GM21529 (cell line): ENCODE data around the gene ST3GAL3.

Experiments used
- ATAC-seq: cut with Tn5 transposase; IDR thresholded peaks from one replicate; pipeline ENCODE4 v1.9.1; 2021; ENCODE audit not compliant: unreplicated experiment

The ST3GAL3 gene, protein sequence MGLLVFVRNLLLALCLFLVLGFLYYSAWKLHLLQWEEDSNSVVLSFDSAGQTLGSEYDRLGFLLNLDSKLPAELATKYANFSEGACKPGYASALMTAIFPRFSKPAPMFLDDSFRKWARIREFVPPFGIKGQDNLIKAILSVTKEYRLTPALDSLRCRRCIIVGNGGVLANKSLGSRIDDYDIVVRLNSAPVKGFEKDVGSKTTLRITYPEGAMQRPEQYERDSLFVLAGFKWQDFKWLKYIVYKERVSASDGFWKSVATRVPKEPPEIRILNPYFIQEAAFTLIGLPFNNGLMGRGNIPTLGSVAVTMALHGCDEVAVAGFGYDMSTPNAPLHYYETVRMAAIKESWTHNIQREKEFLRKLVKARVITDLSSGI

GRCh38 chr1:43707190-43708001, at the start of gene ST3GAL3:
ST3GAL3 (plus strand) TSS chr1:43707536; CDS start chr1:43736263, 28,727 bp downstream.
- ATAC-seq, result peak; percentile 92

DNA sequence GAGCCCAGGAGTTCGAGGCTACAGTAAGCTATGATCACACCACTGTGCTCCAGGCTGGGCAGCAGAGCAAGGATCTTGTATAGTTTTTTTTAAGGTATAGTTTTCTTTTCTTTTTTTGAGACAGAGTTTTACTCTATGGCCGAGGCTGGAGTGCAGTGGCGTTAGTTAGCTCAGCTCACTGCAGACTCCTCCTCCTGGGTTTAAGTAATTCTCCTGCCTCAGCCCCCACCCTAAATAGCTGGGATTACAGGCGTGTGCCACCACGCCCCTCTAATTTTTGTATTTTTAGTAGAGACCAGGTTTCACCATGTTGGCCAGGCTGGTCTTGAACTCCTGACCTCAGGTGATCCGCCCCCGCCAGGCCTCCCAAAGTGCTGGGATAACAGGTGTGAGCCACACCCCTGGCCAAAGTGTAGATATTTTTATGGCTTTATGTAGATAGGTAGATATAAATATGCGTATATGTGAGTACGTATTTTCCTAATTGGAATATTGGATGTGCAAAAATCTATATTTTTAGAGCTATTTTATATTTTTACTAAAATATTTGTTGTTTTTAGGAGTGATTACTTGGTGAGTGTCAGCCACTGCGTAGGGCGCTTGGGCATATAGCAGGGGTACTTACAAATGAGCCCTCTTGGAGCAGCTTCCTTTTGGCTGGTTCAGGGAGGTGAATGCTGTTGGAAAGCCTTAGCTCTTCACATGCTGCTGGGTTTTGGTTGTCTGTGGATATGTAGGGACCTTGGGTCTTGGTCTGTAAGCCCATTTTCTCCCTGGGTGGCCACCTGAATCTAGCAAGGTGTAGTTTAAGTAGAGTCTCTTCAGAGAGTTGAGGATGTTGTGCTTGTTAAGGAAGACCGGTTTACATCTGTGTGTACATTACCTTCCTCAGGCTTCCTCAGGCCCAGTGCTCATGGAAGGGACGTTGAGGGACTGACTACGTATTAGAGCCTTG, 47.8 kb upstream of the ST3GAL3 start:
- no peak for ATAC-seq

DNA sequence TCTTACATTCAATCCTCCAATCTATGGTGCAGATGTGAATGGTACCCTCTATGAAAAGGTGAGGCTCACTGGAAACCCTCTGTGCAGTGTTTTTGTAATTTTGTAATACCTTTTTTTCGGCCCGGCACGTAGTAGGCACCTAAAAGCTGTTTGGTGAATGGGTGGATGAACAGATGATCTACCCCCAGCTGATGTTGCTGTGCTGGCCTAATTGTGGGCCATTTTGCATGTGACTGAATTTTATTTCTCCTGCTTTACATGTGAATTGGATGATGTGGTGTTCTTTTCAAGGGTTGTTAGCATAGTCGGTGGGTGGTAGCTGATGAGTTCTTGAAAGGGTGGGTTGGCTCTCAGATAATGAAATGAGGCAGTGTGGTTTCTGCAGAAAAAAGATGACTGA, 47.0 kb upstream of the ST3GAL3 start:
- ATAC-seq, result no peak

- no peak for ATAC-seq
These were observed 43.0 kb upstream of the ST3GAL3 start for GRCh38 chr1:43664369-43664768.

GRCh38 chr1:43666608-43667007, 40.7 kb upstream of the ST3GAL3 start:
- ATAC-seq, result no peak

DNA sequence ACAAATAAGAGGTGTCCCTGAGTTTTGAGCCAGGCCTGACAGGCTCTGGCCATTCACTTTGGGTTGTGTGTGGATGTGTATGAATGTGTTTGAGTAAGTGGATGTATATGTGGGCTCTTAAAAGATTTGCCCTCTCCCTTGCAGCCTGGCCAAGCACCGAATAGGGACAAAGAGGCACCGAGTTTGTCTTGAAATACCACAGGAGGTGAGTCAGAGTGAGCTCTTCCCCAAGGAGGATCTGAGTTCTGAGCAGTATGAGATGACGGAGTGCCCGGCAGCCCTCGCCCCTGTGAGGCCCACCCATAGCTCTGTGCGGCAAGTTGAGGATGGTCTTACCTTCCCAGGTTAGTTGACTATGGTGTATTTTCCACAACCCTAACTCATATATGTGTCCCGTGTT, 38.4 kb upstream of the ST3GAL3 start:
- ATAC-seq, result no peak

DNA sequence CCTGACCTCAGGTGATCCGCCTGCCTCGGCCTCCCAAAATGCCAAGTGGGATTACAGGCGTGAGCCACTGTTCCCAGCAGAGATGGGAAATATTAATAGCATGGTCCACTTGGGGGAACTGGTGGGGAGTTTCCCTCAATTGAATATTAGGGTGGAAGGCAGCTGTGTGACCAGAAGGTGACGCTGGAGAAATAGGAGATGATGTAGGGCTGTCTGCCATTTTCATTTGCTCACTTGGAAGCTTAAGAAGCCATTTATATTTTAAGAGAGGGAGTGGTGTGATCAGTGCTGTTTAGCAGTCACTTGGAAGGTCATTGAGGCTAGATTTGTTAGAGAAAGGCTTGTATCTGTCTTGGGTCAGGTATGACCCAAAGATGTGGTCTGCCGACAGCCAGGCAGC, 37.5 kb upstream of the ST3GAL3 start:
- no peak for ATAC-seq

DNA sequence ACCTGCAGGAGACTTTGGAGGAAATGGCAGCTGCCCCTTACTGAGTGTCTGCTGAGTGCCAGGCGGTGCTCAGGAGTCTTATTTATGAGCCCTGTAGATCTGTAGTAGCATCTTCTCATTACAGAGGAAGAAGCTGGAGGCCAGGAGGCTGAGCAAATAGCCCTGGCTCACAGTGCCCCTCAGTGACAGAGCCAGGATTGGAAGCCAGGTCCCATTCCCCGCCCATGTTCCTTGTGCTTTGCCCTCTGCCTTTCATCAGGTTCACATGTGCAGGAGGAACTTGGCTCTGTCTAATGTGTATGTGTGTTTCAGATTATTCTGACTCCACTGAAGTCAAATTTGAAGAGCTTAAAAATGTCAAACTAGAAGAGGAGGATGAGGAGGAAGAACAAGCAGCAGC, 36.1 kb upstream of the ST3GAL3 start:
- no peak for ATAC-seq

GRCh38 chr1:43671626-43672330, 35.6 kb upstream of the ST3GAL3 start:
- ATAC-seq, result no peak

DNA sequence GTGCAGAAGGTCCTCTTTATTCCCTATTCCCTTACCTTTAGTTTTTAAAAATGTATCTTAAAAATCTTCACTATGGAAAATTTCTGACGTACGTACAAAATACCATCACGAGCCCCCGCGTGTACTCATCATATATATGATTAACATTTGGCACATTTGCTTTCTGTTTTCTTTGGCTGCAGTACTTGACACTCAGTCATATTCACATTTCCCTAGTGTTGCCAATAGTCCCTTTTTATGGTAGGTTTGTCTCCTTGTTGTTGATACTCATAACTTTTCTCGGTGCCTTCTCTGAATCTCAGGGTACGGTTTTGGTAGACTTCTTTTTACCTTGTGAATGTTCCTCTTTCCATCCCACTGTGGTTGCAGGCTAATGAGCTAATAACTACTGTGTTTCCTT, 34.1 kb upstream of the ST3GAL3 start:
- no peak for ATAC-seq

DNA sequence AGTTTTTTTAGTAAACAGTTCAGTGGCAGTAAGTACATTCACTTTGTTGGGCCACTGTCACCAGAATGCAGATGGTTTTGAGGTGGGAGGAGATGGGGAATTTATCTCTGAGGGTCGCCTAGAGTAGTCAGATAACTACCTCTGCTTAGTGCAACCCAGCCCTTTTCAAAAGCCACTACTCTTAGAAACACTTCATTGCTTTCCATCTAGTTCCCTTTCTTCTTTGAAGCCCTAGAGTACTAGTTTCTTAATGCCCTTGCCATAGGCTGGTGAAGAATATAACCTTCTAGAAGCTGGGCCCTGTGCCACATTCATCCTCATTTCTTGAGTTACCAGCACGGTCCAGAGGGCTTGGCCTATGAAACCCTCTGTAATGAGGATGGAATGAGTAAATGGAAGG, 28.4 kb upstream of the ST3GAL3 start:
- no peak for ATAC-seq

DNA sequence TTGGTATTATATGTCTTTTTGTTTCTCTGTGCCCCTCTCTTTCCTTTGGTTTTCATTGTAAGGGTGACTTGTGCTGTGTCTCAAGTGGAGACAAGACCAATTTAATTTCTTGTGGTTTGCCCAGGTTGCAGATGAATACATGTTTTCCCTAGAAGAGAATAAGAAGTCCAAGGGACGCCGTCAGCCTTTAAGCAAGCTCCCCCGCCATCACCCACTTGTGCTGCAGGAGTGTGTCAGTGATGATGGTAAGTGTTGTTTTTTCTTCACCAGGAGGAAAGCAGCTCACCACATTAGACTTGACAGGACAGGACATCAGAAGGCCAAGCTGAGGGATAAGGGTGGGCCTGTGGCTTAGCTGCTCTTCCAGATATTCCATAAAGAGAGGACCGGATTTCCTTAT, 23.8 kb upstream of the ST3GAL3 start:
- no peak for ATAC-seq

DNA sequence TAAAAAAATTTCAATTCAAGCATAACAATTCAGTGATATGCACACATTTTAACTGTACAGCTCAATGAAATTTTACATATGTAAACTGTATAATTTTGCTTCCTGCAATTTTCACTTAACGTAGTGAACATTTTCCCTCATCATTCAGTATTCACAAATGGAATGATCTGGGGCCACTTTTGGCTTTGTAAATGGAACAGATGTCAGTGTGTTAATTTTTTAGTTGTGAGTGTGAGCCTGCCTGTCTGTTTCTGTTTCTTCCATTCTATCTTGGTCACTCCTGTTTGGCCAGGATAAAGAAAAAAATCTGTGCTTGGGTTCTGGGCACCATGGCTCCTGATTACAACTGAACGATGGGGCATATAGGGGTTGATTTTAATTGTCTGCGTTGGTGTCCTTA, 20.5 kb upstream of the ST3GAL3 start:
- no peak for ATAC-seq

DNA sequence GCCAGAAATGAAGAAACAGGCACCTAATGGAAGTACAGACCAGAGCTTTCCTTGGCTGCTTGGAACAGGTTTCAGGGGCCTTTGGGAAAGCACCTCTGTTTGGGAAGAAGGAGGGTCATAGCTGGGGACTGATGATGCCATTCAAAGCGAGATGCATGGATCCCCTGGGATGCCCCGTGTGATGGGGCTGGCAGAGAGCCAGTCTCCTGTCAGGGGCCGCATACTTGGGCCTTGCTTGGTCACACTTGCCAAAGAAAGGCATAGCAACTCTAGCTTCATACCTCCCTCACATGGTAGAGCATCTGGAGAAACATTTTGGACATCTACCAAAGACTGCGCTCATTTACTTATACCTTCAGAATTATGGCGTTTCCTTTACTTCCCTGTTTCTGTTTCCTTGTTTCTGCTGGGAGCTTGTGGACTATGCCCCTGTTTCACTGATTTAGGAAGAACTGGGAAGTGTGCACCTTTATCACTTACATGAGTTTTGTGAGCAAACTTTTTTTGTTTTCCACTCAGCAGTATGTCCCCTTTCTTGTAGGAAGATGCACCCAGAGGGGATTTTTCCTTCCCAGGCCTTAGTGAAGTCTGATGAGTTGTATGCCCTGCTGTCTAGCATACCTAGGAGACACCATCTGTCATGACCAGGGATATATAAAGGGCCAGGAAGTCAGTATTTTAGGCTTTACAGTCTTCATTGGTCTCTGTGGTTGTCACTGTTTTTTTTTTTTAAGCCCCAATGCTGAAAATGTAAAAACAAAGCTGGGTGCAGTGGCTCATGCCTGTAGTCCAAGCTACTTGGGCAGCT, 19.8 kb upstream of the ST3GAL3 start:
- ATAC-seq, result no peak

DNA sequence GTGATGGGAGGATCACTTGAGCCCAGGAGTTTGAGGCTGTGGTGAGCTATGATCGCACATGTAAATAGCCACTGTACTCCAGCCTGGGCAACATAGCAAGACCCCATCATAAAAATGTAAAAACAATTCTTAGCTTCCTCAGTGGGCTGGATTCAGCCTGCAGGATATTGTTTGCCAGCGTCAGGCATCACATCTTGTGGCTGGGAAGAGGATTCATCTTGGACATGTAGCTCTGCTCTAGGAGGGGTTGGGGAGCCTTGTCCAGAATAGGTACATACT, 19.3 kb upstream of the ST3GAL3 start:
- no peak for ATAC-seq

DNA sequence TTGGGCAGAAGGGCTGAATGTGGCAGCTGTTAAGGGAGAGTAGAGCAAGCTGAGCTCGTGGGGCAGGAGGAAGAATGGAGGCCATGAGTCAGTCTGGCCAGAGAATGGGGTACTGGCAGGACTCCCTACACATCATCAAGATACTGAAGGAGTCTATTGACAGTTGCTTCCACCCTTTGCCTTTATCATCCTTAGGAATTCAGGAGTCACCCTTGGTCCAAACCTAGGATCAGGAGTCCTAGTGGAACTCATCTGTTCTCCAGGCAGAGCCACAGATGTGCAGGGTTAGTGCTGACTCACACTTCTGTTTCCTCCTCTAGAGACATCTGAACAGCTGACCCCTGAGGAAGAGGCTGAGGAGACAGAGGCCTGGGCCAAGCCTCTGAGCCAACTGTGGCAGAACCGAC, 18.7 kb upstream of the ST3GAL3 start:
- no peak for ATAC-seq

GRCh38 chr1:43689289-43689688, 18.0 kb upstream of the ST3GAL3 start:
- no peak for ATAC-seq

GRCh38 chr1:43691871-43692815, 15.2 kb upstream of the ST3GAL3 start:
- ATAC-seq, result no peak

DNA sequence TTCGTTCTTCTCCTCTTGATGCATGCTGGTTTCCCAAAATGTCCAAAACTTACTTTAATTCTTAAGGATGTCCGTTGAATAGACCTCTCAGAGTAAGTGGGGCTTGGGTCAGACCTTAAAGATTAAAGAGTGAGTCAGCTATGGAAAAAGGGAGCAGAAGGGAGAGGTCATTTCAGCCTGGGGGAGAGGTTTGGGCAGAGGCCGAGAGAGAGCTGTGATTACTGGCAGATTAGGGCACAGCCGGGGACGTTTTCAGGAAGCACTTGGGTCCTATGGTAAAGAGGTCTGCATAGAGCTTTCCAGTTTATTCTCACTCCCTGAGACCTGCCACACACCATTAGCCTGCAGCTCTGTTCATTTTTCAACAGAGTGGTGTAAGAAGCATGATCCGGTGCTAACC, 14.0 kb upstream of the ST3GAL3 start:
- no peak for ATAC-seq
